ENCODE measurements around the gene RNF180. TPM values are rescaled to one million over a fixed set of nuclear protein-coding genes. Genes with fewer than 3 reads are reported as not detected.

Gene RNF180
- total RNA-seq, 1 experiment from 2014 or later: 2.7 TPM

- ChIA-PET CTCF (interaction anchor here (0.5 to 2.4 kb wide), 14 partner anchors 8 to 401 kb away, joined by 3 to 31 read pairs (median 4); partner anchors contain the start of gene RGS7BP), POLR2A (no interaction called here)
- TF ChIP-seq GTF2I (CRISPR knock-in tag; conservative IDR thresholded peaks at IDR 0.05): no peak
- peak; percentile 44 for TF ChIP-seq CTCF (IDR thresholded peaks at IDR 0.05)
- Mint-ChIP-seq H3K4me1 (no peaks in the 10 kb centered on the region), H3K27me3 (ENCODE audit: low read depth) (no peaks in the 10 kb centered on the region), H3K9me3 (peaks cover 10% of the 10 kb centered on the region), H3K4me3 (no peak overlapping the region), H3K27ac (no peak overlapping the region), H3K36me3 (peaks cover 15% of the 10 kb centered on the region)
- ATAC-seq (peak; percentile 56; the same call in 1 of the 2 replicates), DNase-seq (ENCODE audit: low spot score) (no peak)
These were observed 63.6 kb downstream of the RNF180 start for GRCh38 chr5:64229163-64229774.

GRCh38 chr5:64260756-64261155 is 95.1 kb downstream of the RNF180 start:
- peaks cover 21% of the 10 kb centered on the region for H3K9me3 Mint-ChIP-seq
- H3K4me1 Mint-ChIP-seq: no peaks in the 10 kb centered on the region
- no peaks in the 10 kb centered on the region for H3K36me3 Mint-ChIP-seq
- no peaks in the 10 kb centered on the region for H3K27me3 Mint-ChIP-seq (ENCODE audit: low read depth)
- no peak overlapping the region for H3K27ac Mint-ChIP-seq
- no peak overlapping the region for H3K4me3 Mint-ChIP-seq
- ChIA-PET CTCF (no interaction called here), POLR2A (no interaction called here)
- DNase-seq (ENCODE audit: low spot score) (no peak), ATAC-seq (no peak)
- no peak for TF ChIP-seq ZBTB21 (CRISPR knock-in tag; IDR thresholded peaks at IDR 0.05; ENCODE audit: borderline replicate concordance)
- no peak for TF ChIP-seq SP1 (CRISPR knock-in tag; conservative IDR thresholded peaks at IDR 0.05)
- TF ChIP-seq GRHL2 (CRISPR knock-in tag; IDR thresholded peaks at IDR 0.05; ENCODE audit: insufficient replicate concordance, severe bottlenecking): no peak
- no peak for TF ChIP-seq MYBL2 (CRISPR knock-in tag; IDR thresholded peaks at IDR 0.05)
- no peak for TF ChIP-seq MAX (CRISPR knock-in tag; IDR thresholded peaks at IDR 0.05)
- TF ChIP-seq STAT6 (CRISPR knock-in tag; conservative IDR thresholded peaks at IDR 0.05; ENCODE audit: low read depth): no peak
- no peak for TF ChIP-seq ERG (CRISPR knock-in tag; IDR thresholded peaks at IDR 0.05)
- no peak for TF ChIP-seq GABPB1 (CRISPR knock-in tag; IDR thresholded peaks at IDR 0.05)
- no peak for TF ChIP-seq AR (CRISPR knock-in tag; IDR thresholded peaks at IDR 0.05)
- no peak for TF ChIP-seq ZNF121 (CRISPR knock-in tag; IDR thresholded peaks at IDR 0.05)
- TF ChIP-seq IRF2 (CRISPR knock-in tag; IDR thresholded peaks at IDR 0.05; ENCODE audit: borderline replicate concordance, low read depth): no peak
- no peak for TF ChIP-seq GTF2I (CRISPR knock-in tag; conservative IDR thresholded peaks at IDR 0.05)
- TF ChIP-seq ZNF396 (CRISPR knock-in tag; IDR thresholded peaks at IDR 0.05; ENCODE audit: borderline replicate concordance): no peak
- TF ChIP-seq JAZF1 (CRISPR knock-in tag; IDR thresholded peaks at IDR 0.05): no peak
- no peak for TF ChIP-seq FOXJ3 (CRISPR knock-in tag; IDR thresholded peaks at IDR 0.05; ENCODE audit: borderline replicate concordance)
- no peak for TF ChIP-seq KAT7 (CRISPR knock-in tag; IDR thresholded peaks at IDR 0.05; ENCODE audit: borderline replicate concordance)

All from WTC11 (cell line).